H1 (cell line): ENCODE data around the gene FOXN4. TPM values are rescaled to one million over a fixed set of nuclear protein-coding genes. Genes with fewer than 3 reads are reported as not detected.

Source experiments
- JUND ChIP-seq: IDR thresholded peaks from 2 replicates; pipeline ENCODE4 v1.6.1; 2011; ENCODE audit warnings: mild to moderate bottlenecking, improper control_type of control experiment, low read length
- RXRA ChIP-seq: IDR thresholded peaks from 2 replicates; pipeline ENCODE4 v1.6.1; 2011; ENCODE audit warnings: low read depth, mild to moderate bottlenecking, low read length, moderate library complexity; ENCODE audit not compliant: insufficient read depth
- SIX5 ChIP-seq: IDR thresholded peaks from 2 replicates; pipeline ENCODE4 v1.6.1; 2011; ENCODE audit warnings: mild to moderate bottlenecking, low read depth, low read length
- polyA plus RNA-seq, 7 experiments: library from polyadenylated mRNA; depleted of rRNA in 3 of 7; stranded (reverse) in 5 of 7; unstranded in 2 of 7; fragments of >200 nt in 5 of 7; fragments of 200-250 nt in 2 of 7; gene quantifications; 1 replicate in 5 of 7; 2 replicates in 1 of 7; 4 replicates in 1 of 7; pipeline versions ENCODE4 v1.2.1 to v1.2.3, GENCODE V29; 2011 to 2013; ENCODE audit warnings: missing spikeins in 2 of 7, mixed read lengths in 2 of 7
- total RNA-seq: library from RNA; stranded (reverse); fragmentation: NEBNext Ultra II Directional; extraction: Animal tissue kit (Norgen Biotek cat#: 25700); gene quantifications from 2 replicates; pipeline ENCODE4 v1.2.1, GENCODE V29; 2021

FOXN4 gene
- total and polyA plus RNA-seq, 2 of the 8 experiments (the other 6 are each of a cell fraction or from before 2014, with no cell fraction given), result 0.26 to 0.29 TPM

DNA sequence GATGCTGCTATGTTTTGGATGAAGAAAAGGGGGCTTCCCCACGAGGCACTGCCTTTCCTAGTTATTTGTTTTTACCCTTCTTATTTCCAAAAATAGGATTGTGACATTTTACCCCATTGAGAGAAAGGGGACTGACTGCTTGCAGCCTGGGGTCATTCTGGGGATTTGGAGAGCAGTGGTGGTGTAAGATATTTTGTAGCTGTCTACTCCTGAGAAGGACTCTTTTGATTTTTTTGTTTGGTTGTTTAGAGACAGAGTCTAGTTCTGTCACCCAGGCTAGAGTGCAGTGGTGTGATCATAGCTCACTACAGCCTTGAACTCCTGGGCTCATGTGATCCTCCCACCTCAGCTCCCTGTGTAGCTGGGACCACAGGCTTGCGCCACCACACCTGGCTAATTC, 78.9 kb downstream of the FOXN4 start (continued):
- no peak for TF ChIP-seq SIX5
- no peak for TF ChIP-seq JUND
- TF ChIP-seq RXRA, result no peak
- TF ChIP-seq, all 59 proteins: peak for 0
